HG03064 (cell line): ENCODE measurements around the gene C20orf141.
A peak's percentile ranks its signal among the peaks of the same experiment; 100 is the strongest.

Source experiments
- ATAC-seq: cut with Tn5 transposase; IDR thresholded peaks from one replicate; pipeline ENCODE4 v1.9.1; 2021; ENCODE audit warnings: low read depth; ENCODE audit not compliant: unreplicated experiment

Gene C20orf141

DNA sequence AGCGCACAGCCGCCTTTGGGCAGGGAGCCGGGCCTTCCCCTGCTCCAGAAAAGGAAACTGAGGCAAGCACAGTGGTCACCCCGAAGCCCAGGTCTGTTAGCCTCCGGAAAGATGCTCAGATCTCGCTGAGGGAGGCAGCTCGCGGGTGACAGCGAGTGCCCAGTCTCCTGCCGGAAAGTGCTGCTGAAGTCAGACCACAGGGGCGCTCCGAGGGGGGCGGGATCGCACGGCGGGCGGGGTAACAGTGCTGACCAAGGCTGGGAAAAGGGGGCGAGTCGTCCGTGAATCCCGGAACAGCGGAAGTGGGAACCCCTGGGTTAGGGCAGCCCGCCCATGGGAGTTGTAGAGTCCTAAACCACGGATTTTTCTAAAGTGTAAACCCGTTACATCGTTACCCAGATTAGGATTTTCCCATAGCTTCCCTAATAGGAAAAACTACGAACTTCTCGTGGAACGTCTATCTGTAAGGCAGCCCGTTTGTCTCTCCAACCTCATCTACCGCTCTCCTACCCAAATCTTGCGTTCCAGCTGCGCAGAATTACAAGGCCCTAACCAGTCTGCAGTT is 26.3 kb downstream of the C20orf141 start:
- ATAC-seq: peak; percentile 44

DNA sequence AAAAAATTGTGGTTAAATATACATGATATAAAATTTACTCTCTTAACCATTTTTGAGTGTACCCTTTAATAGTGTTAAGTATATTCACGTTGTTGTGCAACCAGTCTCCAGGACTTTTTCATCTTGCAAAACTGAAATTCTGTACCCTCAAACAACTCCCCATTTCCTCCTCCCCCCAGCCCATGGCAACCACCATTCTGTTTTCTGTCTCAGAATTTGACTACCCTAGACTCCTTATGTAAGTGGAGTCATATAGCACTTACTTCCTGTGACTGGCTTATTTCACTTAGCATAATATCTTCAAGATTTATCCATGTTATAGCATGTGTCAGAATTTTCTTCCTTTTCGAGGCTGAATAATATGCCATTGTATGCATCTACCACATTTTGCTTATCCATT is 30.8 kb downstream of the C20orf141 start:
- no peak for ATAC-seq

DNA sequence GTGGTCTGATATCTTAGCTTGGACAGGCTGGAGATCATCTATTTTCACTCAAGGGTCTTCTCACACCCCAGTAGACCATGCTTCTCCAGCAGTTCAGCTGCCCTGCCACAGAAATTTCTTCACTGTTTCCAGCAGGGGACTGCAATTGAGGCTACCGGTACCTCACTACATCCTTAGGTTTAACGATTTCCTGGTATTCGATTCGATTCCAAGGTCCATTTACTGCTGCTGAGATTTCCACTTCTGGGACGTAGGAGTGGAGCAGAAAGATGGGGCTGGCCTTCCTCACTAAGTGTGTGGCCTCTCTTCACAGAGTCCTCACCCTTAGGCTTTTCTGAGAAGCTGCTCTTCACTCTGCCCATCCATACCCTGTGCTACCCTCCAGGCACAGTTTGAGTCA is 31.9 kb downstream of the C20orf141 start:
- no peak for ATAC-seq

DNA sequence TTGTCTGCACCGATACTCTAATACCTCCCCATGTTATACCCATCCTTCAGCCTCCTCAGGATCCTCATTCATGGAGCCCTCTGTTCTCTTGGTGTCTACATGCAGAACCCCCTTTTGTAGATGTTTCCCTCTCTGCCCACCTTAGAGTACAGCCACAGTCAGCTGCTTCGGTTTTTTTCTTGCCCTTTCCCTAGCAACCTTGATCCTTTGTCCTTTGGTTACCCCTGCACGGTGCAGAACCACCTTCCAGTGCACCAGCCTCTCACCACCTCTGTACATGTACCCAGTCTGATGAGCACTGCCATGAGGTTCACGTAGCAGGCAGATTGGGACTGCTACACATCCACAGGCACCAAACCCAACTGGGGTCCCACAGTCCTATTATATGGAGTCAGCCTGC is 33.0 kb downstream of the C20orf141 start:
- ATAC-seq: no peak

DNA sequence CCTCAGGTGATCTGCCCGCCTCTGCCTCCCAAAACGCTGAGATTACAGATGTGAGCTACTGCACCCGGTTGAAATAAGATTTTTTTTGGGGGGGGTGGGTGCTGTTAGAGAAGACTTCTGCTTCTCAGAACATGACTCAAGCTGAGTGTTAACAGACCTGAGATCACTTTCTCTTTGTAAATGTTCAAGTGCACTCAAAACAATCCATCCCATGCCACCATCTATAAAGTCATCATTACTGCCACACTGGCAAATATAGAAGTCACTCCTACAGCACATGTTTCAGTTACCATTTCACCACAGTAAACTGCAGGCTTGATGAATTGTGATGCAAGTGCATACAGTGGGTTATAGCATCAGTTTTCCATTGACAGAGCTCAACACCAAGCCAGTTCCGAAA is 34.7 kb downstream of the C20orf141 start:
- ATAC-seq: no peak

DNA sequence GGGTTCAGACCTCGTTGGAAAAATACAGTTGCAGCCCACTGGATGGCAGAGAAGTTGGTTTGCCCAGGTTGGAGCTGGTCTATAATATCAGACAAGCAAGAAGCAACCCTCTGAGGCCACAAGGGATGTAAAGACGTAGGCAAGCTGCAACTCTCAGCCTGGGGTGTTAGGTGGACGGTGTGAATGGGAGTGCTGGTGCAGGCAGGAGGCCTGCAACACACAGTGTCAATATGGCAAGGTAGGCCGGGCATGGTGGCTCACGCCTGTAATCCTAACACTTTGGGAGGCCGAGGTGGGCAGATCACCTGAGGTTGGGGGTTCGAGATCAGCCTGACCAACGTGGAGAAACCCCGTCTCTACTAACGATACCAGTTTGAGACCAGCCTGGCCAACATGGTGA is 36.3 kb downstream of the C20orf141 start:
- ATAC-seq: no peak

DNA sequence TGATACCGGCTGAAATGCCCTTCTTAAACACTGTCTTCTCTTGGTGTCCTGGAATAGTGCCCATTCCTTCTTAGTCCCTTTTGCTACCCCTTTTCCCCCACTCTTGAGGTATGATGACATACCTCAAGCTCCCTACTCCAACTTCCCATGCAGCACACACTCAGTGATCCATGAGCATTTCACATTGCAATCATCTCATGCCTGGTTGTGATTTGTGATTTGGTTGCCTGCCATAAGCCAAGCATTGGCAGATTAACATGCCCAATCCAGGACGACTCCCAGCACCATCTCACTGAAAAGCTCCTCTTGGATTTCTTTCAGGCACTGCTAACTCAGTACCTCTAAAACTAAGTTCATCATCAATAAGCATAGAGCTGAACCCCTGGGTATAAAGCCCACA is 43.8 kb downstream of the C20orf141 start:
- no peak for ATAC-seq

DNA sequence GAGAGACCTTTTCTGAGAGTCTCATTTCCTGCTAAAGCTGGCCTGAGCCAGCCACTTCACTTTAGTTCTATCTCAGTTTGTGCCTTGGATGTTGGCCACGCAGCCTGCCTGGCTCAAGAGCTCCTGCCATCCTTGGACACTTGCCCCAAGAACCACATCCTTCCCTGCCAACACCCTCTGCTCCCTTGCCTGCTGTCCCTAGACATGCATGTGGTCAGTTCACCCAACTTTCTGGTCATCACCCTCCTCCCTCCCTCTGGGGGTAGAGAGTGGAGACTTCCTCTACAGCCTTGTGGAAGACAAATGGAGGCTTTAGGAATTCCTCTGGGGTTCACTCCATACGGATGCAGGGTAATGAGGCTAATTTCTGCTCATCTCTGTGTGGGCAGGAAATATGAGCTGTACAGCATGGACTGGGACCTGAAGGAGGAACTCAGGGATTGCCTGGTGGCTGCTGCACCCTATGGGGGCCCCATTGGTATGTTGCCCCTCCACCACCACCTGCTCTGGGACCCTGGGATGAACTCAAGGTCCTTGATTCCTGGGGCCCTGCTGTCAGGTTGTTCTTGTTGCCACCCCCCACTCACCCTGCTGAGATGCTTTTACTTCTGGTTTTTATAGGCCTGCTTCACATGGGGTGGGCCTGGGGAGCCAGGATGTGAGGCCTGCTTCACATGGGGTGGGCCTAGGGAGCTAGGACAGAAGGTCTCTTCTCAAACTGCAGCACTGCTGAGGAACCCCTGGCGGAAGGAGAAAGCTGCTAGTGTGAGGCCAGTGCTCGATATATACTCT is 44.7 kb downstream of the C20orf141 start:
- no peak for ATAC-seq

DNA sequence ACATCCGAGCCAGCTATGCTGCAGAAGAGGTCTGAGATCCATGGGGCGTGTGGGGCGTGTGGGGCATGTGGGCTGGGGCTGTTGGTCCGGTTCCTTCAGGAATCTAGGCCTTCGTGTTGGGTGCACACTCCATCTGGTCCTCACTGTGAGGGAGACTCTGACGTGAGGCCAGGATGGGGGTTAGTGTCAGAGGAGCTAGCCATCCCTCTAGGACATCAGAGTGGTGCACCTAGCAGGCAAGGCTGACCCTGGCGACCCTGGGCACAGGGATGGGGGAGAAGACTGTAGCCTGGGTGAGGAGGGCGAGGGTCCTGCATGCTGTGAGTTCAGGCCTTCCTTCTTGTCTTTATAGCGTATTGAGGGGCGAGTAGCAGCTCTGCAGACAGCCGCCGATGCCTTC is 49.8 kb downstream of the C20orf141 start:
- no peak for ATAC-seq

DNA sequence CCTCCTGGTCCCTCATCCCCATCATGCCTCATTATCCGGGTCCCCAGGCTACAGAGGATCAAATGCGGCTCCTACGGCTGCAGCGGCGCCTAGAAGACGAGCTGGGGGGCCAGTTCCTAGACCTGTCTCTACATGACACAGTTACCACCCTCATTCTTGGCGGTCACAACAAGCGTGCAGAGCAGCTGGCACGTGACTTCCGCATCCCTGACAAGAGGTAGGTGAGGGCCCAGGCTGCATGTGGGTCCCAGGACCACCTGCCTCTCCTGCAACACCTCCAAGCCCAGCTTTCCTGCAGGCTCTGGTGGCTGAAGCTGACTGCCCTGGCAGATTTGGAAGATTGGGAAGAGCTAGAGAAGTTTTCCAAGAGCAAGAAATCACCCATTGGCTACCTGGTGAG is 50.3 kb downstream of the C20orf141 start:
- no peak for ATAC-seq
